Measurements from ENCODE around the gene RPN1.

The RPN1 gene

DNA sequence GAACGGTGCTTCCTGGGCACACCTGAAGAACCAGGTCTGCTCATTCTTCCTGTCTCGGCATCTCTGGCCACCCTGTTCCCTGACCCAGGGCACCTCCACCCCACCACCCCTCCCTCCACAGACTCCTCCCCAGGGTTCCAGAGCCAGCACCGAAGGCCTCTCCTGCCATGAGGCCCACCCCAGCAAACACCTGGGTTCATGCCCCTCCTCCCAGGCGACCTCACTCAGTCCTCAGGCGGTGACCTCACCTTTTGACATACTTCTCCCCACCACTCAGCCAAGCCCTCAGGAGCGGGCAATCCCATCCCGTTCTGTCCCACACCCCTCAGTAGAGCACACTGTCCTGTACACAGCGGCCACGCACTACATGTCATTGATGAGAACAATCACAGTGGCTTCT, 72.3 kb downstream of the RPN1 start:
- no peak for DNase-seq (ENCODE audit: low read depth)

DNA sequence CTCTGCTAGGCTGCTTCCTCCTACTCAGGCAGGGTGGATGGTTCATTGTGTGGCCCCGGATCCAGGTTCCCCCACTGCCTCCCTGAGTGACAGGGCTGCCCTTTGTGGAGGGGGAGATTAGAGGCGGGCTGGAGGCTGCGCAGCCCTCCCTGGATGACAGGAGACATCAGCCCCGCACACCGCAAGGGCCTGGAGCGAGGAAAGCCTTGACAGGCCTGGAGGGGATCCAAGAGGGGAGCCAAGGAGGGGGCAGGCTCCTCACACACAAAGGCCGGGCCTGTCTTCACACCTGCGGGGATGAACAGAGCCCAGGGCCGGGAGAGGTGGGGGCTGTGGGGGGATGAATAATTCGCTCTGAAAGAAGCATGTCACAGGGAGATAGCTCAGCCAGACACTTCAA, 72.9 kb downstream of the RPN1 start:
- DNase-seq (ENCODE audit: low read depth) = no peak

DNA sequence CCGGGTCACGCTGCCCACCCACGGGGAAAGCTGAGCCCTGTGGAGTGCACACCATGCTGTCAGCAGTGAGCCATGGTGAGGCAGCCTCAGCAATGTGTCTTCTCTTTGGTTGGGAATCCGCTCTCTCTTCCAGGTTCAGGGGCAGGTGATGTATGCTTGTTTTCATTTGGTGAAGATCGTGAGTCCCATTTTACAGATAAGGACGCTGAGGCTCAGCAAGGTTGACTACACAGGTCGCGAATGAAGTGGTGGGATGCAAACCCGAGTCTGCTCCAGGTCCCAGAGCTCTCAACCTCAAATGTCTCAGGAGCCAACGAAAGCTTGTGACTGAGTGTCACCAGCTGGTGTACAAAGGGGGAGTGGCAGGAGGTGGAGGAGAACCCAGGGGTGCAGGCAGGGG, 74.3 kb downstream of the RPN1 start:
- DNase-seq (ENCODE audit: low read depth) = no peak

DNA sequence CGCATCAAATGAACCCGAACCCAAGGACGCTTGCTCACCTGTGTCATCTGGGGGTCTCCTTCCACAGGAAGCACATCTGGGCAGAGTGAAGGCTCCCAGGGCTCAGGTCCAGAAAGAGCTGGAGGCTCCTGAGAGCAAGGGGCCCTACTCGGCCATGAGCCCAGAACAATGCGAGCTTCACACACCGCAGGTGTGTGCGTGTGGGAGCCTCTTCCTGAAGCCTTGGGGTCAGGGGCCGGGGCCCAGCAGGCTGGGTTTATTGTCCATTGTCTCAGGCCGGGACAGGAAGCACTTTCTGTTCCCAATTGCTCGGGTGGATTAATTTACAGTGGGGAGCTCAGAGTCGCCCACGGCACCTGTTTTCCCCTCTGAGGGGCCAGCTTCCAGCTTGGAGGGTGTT, 74.8 kb downstream of the RPN1 start:
- no peak for DNase-seq (ENCODE audit: low read depth)

- no peak for DNase-seq (ENCODE audit: low read depth)
These were observed 76.9 kb downstream of the RPN1 start for GRCh38 chr3:128573707-128574162.

- no peak for DNase-seq (ENCODE audit: low read depth)
These were observed 77.5 kb downstream of the RPN1 start for GRCh38 chr3:128573160-128573559.

DNA sequence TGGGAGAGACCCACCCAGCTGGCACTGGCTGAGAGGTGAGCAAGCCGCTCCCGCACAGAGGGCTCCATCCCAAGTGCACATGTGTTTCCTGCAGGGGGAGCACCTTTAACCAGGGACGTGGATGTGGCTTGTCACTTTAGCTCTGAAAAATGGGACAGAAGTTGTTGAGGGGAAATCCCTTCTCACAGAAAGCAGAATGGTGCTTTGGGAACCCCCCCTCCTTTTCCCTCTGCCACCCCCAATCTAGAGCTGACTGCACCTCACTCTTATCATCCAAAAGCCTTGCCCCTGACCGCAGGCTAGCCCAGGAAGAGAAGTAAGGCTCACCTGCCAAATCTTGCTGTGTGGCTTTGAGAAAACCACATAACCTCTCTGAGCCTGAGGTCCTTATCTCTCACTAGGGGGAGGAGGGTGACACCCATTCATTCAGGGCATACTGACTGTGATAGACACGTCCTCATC, 77.9 kb downstream of the RPN1 start:
- no peak for DNase-seq (ENCODE audit: low read depth)

- no peak for DNase-seq (ENCODE audit: low read depth)
These were observed 78.6 kb downstream of the RPN1 start for GRCh38 chr3:128572013-128572412.
